OCI-LY7 (cell line): ENCODE measurements around the gene KCNQ1.

Experiments
- CTCF ChIP-seq: fragments of 200-600 bp; sonication (generic); conservative IDR thresholded peaks from 2 replicates; pipeline ENCODE4 v1.5.1; 2014; ENCODE audit warnings: mild to moderate bottlenecking, antibody characterized with exemption, low read length, moderate library complexity, mixed read lengths
- EZH2phosphoT487 ChIP-seq: fragments of 200-600 bp; sonication (generic); IDR thresholded peaks from 2 replicates; pipeline ENCODE4 v1.6.1; 2018; ENCODE audit warnings: low read depth, borderline replicate concordance, mild to moderate bottlenecking, mixed run types, antibody characterized with exemption, low read length, moderate library complexity, mixed read lengths

- TF ChIP-seq CTCF (no peak), EZH2phosphoT487 (no peak)
Observed at GRCh38 chr11:2594267-2594666, 149.5 kb downstream of the KCNQ1 start.
